GM12801 (cell line): Measurements from ENCODE around the gene FSTL4.

Source experiments
- CTCF ChIP-seq: IDR thresholded peaks from one replicate; pipeline ENCODE4 v1.5.1; 2011; ENCODE audit warnings: control low read depth; ENCODE audit not compliant: insufficient read length; ENCODE audit errors: extremely low read depth

The FSTL4 gene

GRCh38 chr5:133460172-133460758, 152.1 kb downstream of the FSTL4 start:
- TF ChIP-seq CTCF, result no peak

GRCh38 chr5:133459474-133460160, 152.7 kb downstream of the FSTL4 start:
- no peak for TF ChIP-seq CTCF

DNA sequence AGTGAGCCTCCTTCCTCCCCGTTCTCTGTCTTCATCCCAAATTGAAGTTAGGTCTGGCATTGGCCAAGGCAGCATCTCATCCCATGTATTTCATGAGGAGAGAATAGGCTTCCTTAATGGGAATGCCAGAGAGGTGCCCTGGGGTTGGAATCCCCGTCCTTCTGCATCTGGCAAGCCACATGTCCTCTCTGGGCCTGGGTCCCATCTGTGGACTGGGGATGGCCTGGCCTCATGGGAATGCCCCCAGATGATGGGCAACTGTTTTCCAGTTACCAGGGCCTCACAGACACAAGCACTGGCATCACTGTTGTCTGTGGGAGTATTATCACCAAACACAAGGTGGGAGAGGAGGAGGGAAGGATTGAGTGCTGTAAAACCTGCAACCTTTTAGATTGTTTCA, 153.9 kb downstream of the FSTL4 start:
- TF ChIP-seq CTCF, result no peak

- no peak for TF ChIP-seq CTCF
Observed at GRCh38 chr5:133457439-133458355, 154.6 kb downstream of the FSTL4 start.

GRCh38 chr5:133456933-133457402, 155.4 kb downstream of the FSTL4 start:
- no peak for TF ChIP-seq CTCF

GRCh38 chr5:133455676-133456075, 156.7 kb downstream of the FSTL4 start:
- TF ChIP-seq CTCF, result no peak

DNA sequence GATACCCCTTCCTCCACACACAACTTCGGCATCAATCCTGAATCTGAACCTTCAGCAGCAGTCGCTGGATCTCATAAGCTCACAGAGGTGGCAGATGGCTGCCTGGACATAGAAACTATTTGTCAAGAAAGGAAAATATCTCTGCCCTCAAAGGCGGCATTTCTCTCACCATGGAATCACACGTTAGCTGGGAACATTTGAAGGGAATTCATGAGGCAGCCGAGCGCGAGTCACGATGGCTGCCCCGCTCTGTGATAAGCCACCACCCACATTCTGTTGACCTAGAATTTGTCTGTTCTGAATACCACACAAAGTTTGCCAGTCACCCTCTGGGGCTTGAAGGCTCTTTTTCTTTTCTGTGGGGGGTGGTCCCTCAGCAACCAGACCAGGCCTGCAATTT, 157.9 kb downstream of the FSTL4 start:
- no peak for TF ChIP-seq CTCF
